HL-60 (cell line): ENCODE data around the gene PCDH15.

Experiments used
- DNase-seq, 2 experiments: peaks; one replicate each; pipeline ENCODE4 v3.0.0-alpha.2; 2010 to 2020; ENCODE audit warnings: low read depth in 1 of 2, low spot score in 1 of 2
- H3K27ac ChIP-seq: fragments of 250-450 bp; sonication (Bioruptor Pico); replicated peaks from 2 replicates; pipeline ENCODE4 v1.5.1; 2020; ENCODE audit warnings: mild to moderate bottlenecking, moderate library complexity
- H3K27me3 ChIP-seq: fragments of 250-450 bp; sonication (Bioruptor Pico); 2 replicates; pipeline ENCODE4 v1.5.1; 2021; ENCODE audit warnings: mild to moderate bottlenecking, moderate library complexity; ENCODE audit not compliant: insufficient read depth, poor library complexity, severe bottlenecking
- H3K4me3 ChIP-seq: replicated peaks from 2 replicates; pipeline ENCODE4 v1.5.1; 2011; ENCODE audit warnings: mild to moderate bottlenecking, control low read depth, low read length; ENCODE audit not compliant: insufficient read depth
- GABPA ChIP-seq: IDR thresholded peaks from 2 replicates; pipeline ENCODE4 v1.6.1; 2012; ENCODE audit warnings: low read depth
- POLR2AphosphoS5 ChIP-seq: IDR thresholded peaks from 2 replicates; pipeline ENCODE4 v1.6.1; 2012; ENCODE audit warnings: low read depth
- SPI1 ChIP-seq: IDR thresholded peaks from 2 replicates; pipeline ENCODE4 v1.6.1; 2012; ENCODE audit warnings: low read depth, mild to moderate bottlenecking, borderline replicate concordance
- TF ChIP-seq, protein P1 (sequence below): IDR thresholded peaks from 2 replicates; pipeline ENCODE4 v1.6.1; 2012; ENCODE audit warnings: low read depth; ENCODE audit not compliant: insufficient replicate concordance
- TF ChIP-seq, protein P2 (sequence below): IDR thresholded peaks from one replicate; pipeline ENCODE4 v1.5.1; 2011; ENCODE audit warnings: low read length, control low read depth, inconsistent platforms; ENCODE audit not compliant: insufficient read depth

PCDH15 gene

DNA sequence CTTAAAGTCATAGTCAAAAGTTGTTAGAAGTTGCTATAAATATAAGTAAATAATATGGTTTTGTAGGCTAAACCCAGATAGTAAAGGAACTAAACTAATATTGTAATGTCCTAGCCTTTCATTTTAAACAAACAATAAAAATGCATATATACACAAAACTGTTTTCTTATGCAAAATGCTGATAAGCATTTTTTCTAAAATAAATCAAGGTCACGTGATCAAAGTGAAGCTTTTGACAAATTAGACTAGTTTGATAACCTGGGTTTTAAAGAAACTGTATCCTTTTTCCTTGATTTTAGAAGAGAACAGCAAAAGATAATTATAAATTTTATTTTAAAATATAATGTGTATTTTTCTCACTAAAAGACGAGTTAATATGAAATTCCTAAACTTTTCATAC is 313.3 kb downstream of the PCDH15 start:
- DNase-seq: no peak
- no peaks in the 10 kb centered on the region for H3K27me3 ChIP-seq
- no peak overlapping the region for H3K27ac ChIP-seq
- no peak overlapping the region for H3K4me3 ChIP-seq
- TF ChIP-seq, protein P1, sequence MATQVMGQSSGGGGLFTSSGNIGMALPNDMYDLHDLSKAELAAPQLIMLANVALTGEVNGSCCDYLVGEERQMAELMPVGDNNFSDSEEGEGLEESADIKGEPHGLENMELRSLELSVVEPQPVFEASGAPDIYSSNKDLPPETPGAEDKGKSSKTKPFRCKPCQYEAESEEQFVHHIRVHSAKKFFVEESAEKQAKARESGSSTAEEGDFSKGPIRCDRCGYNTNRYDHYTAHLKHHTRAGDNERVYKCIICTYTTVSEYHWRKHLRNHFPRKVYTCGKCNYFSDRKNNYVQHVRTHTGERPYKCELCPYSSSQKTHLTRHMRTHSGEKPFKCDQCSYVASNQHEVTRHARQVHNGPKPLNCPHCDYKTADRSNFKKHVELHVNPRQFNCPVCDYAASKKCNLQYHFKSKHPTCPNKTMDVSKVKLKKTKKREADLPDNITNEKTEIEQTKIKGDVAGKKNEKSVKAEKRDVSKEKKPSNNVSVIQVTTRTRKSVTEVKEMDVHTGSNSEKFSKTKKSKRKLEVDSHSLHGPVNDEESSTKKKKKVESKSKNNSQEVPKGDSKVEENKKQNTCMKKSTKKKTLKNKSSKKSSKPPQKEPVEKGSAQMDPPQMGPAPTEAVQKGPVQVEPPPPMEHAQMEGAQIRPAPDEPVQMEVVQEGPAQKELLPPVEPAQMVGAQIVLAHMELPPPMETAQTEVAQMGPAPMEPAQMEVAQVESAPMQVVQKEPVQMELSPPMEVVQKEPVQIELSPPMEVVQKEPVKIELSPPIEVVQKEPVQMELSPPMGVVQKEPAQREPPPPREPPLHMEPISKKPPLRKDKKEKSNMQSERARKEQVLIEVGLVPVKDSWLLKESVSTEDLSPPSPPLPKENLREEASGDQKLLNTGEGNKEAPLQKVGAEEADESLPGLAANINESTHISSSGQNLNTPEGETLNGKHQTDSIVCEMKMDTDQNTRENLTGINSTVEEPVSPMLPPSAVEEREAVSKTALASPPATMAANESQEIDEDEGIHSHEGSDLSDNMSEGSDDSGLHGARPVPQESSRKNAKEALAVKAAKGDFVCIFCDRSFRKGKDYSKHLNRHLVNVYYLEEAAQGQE: no peak
- TF ChIP-seq SPI1: no peak
- no peak for TF ChIP-seq GABPA

DNA sequence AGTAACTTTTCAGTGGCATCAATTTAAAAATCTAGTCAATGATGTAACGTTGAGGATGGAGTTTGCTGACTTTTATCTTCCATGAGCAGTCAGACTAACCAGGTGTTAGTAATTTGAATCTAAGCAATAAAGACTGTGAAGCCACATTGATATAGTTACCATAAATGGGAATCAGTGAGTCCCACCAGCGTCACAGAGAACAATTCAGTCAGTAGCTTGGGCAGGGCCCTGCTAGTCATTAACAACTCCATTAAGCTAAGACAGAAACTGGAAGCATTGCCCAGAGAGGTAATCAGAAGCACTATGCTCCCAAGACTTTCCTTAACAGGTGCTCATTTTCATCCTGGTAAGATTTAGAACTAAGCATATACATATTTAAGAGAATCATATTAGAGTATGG is 315.1 kb downstream of the PCDH15 start:
- DNase-seq: no peak
- no peak for TF ChIP-seq SPI1
- no peak for TF ChIP-seq GABPA
- TF ChIP-seq, protein P1: no peak
- TF ChIP-seq POLR2AphosphoS5: no peak
- TF ChIP-seq, protein P2, sequence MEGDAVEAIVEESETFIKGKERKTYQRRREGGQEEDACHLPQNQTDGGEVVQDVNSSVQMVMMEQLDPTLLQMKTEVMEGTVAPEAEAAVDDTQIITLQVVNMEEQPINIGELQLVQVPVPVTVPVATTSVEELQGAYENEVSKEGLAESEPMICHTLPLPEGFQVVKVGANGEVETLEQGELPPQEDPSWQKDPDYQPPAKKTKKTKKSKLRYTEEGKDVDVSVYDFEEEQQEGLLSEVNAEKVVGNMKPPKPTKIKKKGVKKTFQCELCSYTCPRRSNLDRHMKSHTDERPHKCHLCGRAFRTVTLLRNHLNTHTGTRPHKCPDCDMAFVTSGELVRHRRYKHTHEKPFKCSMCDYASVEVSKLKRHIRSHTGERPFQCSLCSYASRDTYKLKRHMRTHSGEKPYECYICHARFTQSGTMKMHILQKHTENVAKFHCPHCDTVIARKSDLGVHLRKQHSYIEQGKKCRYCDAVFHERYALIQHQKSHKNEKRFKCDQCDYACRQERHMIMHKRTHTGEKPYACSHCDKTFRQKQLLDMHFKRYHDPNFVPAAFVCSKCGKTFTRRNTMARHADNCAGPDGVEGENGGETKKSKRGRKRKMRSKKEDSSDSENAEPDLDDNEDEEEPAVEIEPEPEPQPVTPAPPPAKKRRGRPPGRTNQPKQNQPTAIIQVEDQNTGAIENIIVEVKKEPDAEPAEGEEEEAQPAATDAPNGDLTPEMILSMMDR: no peak
- H3K27ac ChIP-seq: no peak overlapping the region
- H3K4me3 ChIP-seq: no peak overlapping the region
- no peaks in the 10 kb centered on the region for H3K27me3 ChIP-seq

DNA sequence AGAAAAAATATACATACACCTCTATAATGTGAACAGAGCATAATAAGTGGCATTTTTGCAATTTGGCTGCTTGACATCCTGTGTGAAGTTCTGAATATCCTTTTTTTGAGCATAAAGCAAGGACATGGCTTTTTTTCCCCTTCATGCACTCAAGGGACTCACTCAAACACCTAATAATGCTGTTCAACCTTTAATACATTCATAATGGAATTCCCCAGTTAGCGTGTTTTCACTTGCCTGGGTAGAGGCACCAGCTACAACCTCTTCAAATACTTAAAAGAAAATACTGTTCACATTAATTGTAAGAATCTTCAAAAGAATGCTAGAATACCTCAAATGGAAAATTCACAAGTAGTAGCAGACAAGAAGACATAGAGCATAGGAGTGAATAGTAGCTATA is 316.8 kb downstream of the PCDH15 start:
- H3K4me3 ChIP-seq: no peak overlapping the region
- no peak overlapping the region for H3K27ac ChIP-seq
- no peak for DNase-seq
- no peaks in the 10 kb centered on the region for H3K27me3 ChIP-seq
- TF ChIP-seq POLR2AphosphoS5 (no peak), SPI1 (no peak), GABPA (no peak)
- TF ChIP-seq, protein P2: no peak
- TF ChIP-seq, protein P1: no peak
